ENCODE results near the gene BIN1.

GRCh38 chr2:127083819-127084503, 23.0 kb downstream of the BIN1 start:
- TF ChIP-seq CTCF (IDR thresholded peaks at IDR 0.05), result peak in 1 of 4 experiments; percentile 25
- TF ChIP-seq POLR2A (IDR thresholded peaks at IDR 0.05), result peak in 1 of 2 donors; percentile 44
